Prostate gland (tissue), 2 donors: ENCODE data around the gene IL1RAPL2. TPM values are rescaled to one million over a fixed set of nuclear protein-coding genes. Genes with fewer than 3 reads are reported as not detected.
"Not testable (repeated sequence)": the region's sequence is repeated elsewhere in the genome, so short reads cannot be mapped to it uniquely, and the experiment has no call there.

Source experiments
- DNase-seq: peaks from one replicate; pipeline ENCODE4 v3.0.0-alpha.2; 2019; ENCODE audit warnings: low spot score
- H3K27ac ChIP-seq, 2 donors: fragments of 200-600 bp; sonication (generic); 2 replicates each; pipeline ENCODE4 v1.5.1; 2017 to 2019
- H3K27me3 ChIP-seq: fragments of 200-600 bp; sonication (generic); replicated peaks from 2 replicates; pipeline ENCODE4 v1.5.1; 2019; ENCODE audit not compliant: insufficient read depth
- H3K36me3 ChIP-seq, 2 donors: fragments of 200-600 bp; sonication (generic); 1 replicate in 1 of 2; 2 replicates in 1 of 2; pipeline versions ENCODE4 v1.5.1 to v1.8.1; 2017 to 2019
- H3K4me1 ChIP-seq: fragments of 200-600 bp; sonication (generic); replicated peaks from 2 replicates; pipeline ENCODE4 v1.5.1; 2019
- H3K4me3 ChIP-seq, 2 donors: fragments of 200-600 bp; sonication (generic); 2 replicates each; pipeline ENCODE4 v1.5.1; 2017 to 2019
- H3K9me3 ChIP-seq: fragments of 200-600 bp; sonication (generic); 2 replicates; pipeline ENCODE4 v1.5.1; 2017
- CTCF ChIP-seq, 4 experiments: fragments of 200-600 bp in 2 of 4; fragments of 450-650 bp in 2 of 4; sonication (generic) in 2 of 4; IDR thresholded peaks; 1 replicate in 3 of 4; 2 replicates in 1 of 4; pipeline ENCODE4 v1.5.1; 2016 to 2019; ENCODE audit warnings: antibody characterized with exemption in 4 of 4, mild to moderate bottlenecking in 2 of 4, moderate library complexity in 2 of 4
- POLR2A ChIP-seq: fragments of 450-650 bp; IDR thresholded peaks from one replicate; pipeline ENCODE4 v1.6.1; 2016; ENCODE audit warnings: antibody characterized with exemption, mild to moderate bottlenecking
- POLR2AphosphoS5 ChIP-seq: sonication (generic); formaldehyde crosslinking; IDR thresholded peaks from one replicate; pipeline ENCODE4 v1.6.1; 2017; ENCODE audit warnings: antibody characterized with exemption
- WGBS: methylation state at CpG from one replicate; pipeline ENCODE4 v1.1.5; 2018; 5-methylcytosine and 5-hydroxymethylcytosine counted together
- intact Hi-C: fragments of 100-400 bp; cut with DNase I; formaldehyde crosslinking; loops from one replicate; pipeline ENCODE4 v1.14.2; 2022
- total RNA-seq, 2 donors: library from RNA; depleted of rRNA; stranded (reverse); fragments of >200 nt; gene quantifications; one replicate each; pipeline ENCODE4 v1.1.0, GENCODE V29; 2016

The IL1RAPL2 gene
- total RNA-seq, 2 donors from 2014 or later = 0.51 TPM; not detected in 1

- no peaks in the 10 kb centered on the region for H3K27me3 ChIP-seq
- 77% methylated on average over 6 of the region's 6 CpGs for WGBS
- intact Hi-C loops = no loop called here
- no peak for DNase-seq
- no peak overlapping the region for H3K4me3 ChIP-seq
- no peaks in the 10 kb centered on the region for H3K9me3 ChIP-seq
- no peaks in the 10 kb centered on the region for H3K4me1 ChIP-seq
- TF ChIP-seq POLR2A (no peak), CTCF (IDR thresholded peaks at IDR 0.05) (no peak), POLR2AphosphoS5 (no peak)
- no peaks in the 10 kb centered on the region for H3K36me3 ChIP-seq
- H3K27ac ChIP-seq = no peak overlapping the region
These were observed 543.9 kb downstream of the IL1RAPL2 start for GRCh38 chrX:105109936-105110335.

- Histone ChIP-seq H3K27ac (no peak overlapping the region), H3K4me1 (no peaks in the 10 kb centered on the region), H3K9me3 (no peaks in the 10 kb centered on the region), H3K27me3 (no peaks in the 10 kb centered on the region), H3K36me3 (no peaks in the 10 kb centered on the region), H3K4me3 (no peak overlapping the region)
- no peak for DNase-seq
- intact Hi-C loops = no loop called here
- WGBS = 85% methylated on average over 3 of the region's 3 CpGs
- TF ChIP-seq POLR2AphosphoS5 = no peak
- no peak for TF ChIP-seq CTCF (IDR thresholded peaks at IDR 0.05)
These were observed 548.6 kb downstream of the IL1RAPL2 start for GRCh38 chrX:105114554-105115130.

GRCh38 chrX:105115596-105116320, 549.8 kb downstream of the IL1RAPL2 start:
- H3K36me3 ChIP-seq, intact Hi-C loops, H3K4me3 ChIP-seq, H3K4me1 ChIP-seq, H3K9me3 ChIP-seq, H3K27me3 ChIP-seq, H3K27ac ChIP-seq, DNase-seq: not testable (repeated sequence)
- WGBS = 94% methylated on average over 21 of the region's 35 CpGs

GRCh38 chrX:105116486-105116885, 550.5 kb downstream of the IL1RAPL2 start:
- WGBS = 63% methylated on average over 1 of the region's 1 CpG
- Histone ChIP-seq H3K9me3 (no peaks in the 10 kb centered on the region), H3K4me3 (no peak overlapping the region), H3K27ac (no peak overlapping the region), H3K27me3 (no peaks in the 10 kb centered on the region), H3K4me1 (no peaks in the 10 kb centered on the region), H3K36me3 (no peaks in the 10 kb centered on the region)
- DNase-seq = no peak
- no peak for TF ChIP-seq CTCF (IDR thresholded peaks at IDR 0.05)
- no peak for TF ChIP-seq POLR2AphosphoS5
- intact Hi-C loops = no loop called here

- no peaks in the 10 kb centered on the region for H3K4me1 ChIP-seq
- TF ChIP-seq POLR2AphosphoS5 (no peak), POLR2A (no peak), CTCF (IDR thresholded peaks at IDR 0.05) (no peak)
- H3K27ac ChIP-seq = no peak overlapping the region
- intact Hi-C loops = no loop called here
- no peak overlapping the region for H3K4me3 ChIP-seq
- H3K27me3 ChIP-seq = no peaks in the 10 kb centered on the region
- no peaks in the 10 kb centered on the region for H3K9me3 ChIP-seq
- H3K36me3 ChIP-seq = no peaks in the 10 kb centered on the region
- 100% methylated on average over 1 of the region's 1 CpG for WGBS
- no peak for DNase-seq
These were observed 551.6 kb downstream of the IL1RAPL2 start for GRCh38 chrX:105117621-105118020.
